Endometrium (tissue), 2 donors: ENCODE data around the gene CASP8.
"Not testable (repeated sequence)": the region's sequence is repeated elsewhere in the genome, so short reads cannot be mapped to it uniquely, and the experiment has no call there.

Experiments used
- FAIRE-seq: peaks from 2 replicates; lab custom pipeline; 2012; peaks lifted over from hg19 to GRCh38; lab: Jason Lieb, UNC
- donor health status: control.
- donor health status: control.

Gene CASP8

DNA sequence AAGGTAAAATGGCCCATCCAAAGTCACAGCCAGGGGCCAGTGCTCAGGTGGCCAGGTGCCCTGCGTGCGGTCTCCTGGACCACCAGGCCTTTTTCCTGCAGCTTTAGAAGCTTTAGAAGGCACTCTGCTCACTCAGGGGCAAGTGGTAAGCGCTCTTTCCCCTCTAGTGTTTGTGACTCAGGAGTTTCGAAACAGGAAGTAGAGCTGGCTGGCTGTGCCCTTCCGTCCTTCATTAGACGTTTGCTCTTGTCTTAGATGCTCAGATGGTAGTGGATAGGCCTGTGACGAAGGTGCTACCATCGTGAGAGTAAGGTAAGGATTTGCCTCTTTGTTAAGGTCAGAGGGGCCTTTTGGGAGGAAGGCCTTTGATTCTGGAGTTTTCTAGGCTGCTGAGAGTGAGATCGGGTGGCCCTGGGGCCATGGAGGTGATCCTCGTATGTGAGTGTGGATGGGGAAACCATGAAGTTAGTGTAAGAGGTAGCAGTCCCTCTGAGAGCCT, at the start of gene CASP8:
Gene CASP8, plus strand, starts transcription at position 235 of the 499 bp plus-strand sequence. CDS start 5,951 bp downstream, outside the sequence.
- FAIRE-seq: no peak

GRCh38 chr2:201215963-201216362, 44.4 kb upstream of the CASP8 start:
- no peak for FAIRE-seq

DNA sequence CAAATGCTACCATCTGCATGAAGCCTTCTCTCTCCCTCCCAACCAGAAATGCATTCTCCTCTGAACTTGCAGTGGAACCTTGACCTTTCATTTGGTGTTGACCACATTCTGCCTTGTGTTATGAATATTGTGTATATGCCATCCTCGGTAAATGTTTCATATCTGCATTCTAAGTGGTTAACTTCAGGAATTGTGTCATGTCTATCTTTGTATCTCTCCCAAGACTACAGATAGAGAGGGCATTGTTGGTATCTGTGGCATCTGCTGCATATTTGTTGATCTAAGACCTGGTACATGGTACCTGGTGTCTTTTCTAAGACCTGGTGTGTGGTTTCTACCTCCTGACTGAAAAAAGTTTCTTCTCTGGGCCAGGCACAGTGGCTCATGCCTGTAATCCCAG, 43.4 kb upstream of the CASP8 start:
- no peak for FAIRE-seq

DNA sequence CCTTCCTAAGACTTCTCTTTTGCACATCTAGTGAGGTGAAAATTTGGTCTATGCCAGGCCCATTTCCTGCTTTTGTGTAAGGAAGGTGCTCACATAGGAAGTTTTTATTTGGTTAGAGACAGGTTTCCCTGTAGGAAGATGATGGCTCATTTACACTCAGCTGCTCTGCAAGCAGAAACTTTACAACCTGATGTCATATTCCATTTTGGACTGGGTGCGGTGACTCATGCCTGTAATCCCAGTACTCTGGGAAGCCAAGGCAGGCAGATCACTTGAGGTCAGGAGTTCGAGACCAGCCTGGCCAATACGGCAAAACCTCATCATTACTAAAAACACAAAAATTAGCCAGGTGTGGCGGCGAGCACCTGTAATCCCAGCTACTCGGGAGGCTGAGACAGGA, 41.6 kb upstream of the CASP8 start:
- FAIRE-seq: no peak

- no peak for FAIRE-seq
Observed at GRCh38 chr2:201219328-201220096, 40.8 kb upstream of the CASP8 start.

DNA sequence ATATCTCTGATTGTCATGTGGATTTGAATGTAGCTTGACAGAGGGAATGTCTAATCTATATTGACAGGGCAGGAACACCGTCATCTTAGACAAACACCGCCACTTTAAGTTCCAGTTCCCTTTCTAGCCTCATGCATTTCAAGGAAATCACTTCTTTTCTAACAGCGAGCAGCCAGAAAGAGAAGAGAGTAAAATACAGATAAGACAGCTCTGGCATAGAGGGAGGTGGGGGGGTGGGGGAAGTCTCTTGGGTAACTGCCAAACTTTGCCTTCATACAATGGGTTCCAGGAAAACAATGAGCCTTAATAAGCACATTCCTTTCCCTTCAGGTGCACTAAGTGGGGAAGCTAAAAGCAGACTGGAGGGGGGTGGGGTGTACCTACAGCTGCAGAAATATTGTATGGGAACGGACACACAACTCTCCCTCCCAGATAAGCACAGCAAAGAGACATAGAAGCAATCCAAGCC, 40.2 kb upstream of the CASP8 start:
- FAIRE-seq: no peak

GRCh38 chr2:201223089-201224073, 37.0 kb upstream of the CASP8 start:
- FAIRE-seq: no peak

- FAIRE-seq: no peak
Observed at GRCh38 chr2:201228271-201228911, 31.9 kb upstream of the CASP8 start.

- no peak for FAIRE-seq
Observed at GRCh38 chr2:201228912-201229290, 31.4 kb upstream of the CASP8 start.

DNA sequence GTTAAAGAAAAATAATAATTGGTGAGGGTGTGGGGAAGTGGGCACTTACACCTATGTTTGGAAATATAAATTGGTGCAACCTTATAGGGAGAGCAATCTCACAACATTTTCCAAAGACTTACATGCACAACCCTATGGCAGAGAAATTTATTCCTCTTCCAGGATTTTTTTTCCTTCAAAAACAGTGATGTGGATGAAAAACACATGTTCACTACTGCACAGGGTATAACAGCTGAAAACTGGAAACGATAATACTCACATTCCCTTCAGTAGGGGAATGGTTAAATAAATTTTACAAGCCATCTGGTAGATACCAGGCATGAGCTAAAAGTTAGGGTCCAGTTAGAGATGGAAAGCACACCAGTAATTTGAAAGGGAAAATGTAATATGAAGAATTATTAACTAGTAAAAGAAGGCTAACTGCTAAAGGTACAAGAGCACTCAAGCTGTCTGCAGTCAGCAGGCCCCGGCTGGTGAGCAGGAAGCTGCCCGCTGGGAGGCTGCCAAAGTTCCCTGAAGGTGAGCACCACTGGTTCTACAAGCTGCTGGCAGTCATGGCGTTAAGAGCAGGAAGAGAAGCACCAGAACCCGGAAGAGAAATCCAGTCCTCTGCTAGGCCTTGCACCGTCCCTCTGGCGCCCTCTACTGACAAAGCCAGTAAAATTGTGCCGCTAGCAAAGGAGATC, 28.4 kb upstream of the CASP8 start:
- FAIRE-seq: no peak

GRCh38 chr2:201232467-201232815, 27.9 kb upstream of the CASP8 start:
- no peak for FAIRE-seq

GRCh38 chr2:201233192-201233811, 27.0 kb upstream of the CASP8 start:
- no peak for FAIRE-seq

GRCh38 chr2:201233812-201234662, 26.3 kb upstream of the CASP8 start:
- no peak for FAIRE-seq

- no peak for FAIRE-seq
Observed at GRCh38 chr2:201234663-201235135, 25.6 kb upstream of the CASP8 start.

GRCh38 chr2:201235860-201236811, 24.2 kb upstream of the CASP8 start:
- peak; percentile 78 for FAIRE-seq

DNA sequence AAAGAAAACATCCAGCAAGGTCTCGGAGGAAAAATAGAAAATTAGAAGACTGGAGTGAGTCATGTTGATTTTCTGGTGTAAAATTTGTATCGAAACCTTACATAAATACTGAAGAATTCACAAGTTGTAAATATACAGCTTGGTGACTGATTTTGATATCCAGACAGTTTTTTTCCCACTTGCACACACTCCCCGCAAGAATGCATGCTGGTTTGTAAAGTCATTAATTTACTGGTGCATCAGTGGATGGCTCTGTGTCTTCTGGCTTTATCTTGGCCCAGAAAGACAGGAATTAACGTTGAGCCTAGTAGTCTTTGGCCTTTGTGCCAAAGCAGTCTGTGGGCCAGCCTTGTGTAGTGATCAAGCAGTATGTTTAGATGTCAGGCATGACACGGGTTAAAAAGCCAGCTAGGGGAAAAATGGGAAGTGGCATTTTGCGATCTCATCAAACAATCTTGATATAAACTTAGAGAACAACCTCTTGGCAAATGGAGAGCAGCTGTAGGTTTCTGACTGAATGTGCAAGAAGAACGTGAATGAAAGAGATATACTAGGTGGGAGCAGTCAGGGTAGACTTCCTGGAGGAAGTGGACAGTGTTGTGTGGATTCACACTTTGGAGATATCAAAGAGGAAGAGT, 22.7 kb upstream of the CASP8 start:
- no peak for FAIRE-seq

DNA sequence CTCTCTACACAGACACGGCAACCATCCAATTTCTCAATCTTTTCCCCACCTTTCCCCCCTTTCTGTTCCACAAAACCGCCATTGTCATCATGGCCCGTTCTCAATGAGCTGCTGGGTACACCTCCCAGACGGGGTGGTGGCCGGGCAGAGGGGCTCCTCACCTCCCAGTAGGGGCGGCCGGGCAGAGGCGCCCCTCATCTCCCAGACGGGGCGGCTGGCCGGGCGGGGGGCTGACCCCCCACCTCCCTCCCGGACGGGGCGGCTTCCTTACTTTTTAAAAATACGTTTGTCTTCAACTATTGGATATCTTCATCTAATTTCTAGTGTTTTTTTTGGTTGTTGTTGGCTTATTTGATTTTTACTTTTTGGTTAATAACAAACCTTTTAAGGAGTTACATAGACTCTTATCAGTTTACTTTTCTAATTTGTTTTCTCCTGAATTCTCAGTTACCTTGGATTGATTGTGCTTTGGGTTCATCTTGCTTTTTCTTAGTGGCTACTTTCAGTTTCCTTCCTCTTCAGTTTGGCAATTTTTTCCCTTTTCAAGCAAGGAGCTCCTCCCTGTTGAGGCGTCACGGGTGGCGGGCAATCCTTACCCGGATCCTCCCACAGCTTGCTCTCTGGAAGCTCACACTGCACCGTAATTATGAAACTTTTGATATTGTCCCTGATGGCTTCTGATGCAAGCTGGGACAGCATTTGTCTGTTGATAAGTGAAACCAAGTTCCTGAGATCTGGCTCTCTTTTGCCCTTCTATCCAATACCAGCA, 21.0 kb upstream of the CASP8 start:
- FAIRE-seq: not testable (repeated sequence)
